Peyer's patch (tissue), 4 donors: ENCODE results near the gene RPS6KB2. TPM values are rescaled to one million over a fixed set of nuclear protein-coding genes. Genes with fewer than 3 reads are reported as not detected.

ENCODE experiments used
- DNase-seq, 3 donors: peaks; one replicate each; pipeline ENCODE4 v3.0.0-alpha.2; 2017 to 2019
- H3K27ac ChIP-seq, 4 donors: fragments of 200-600 bp; sonication (generic); one replicate each; pipeline ENCODE4 v1.5.1; 2016 to 2019
- H3K27me3 ChIP-seq, 2 donors: fragments of 200-600 bp; sonication (generic); one replicate each; pipeline ENCODE4 v1.5.1; 2019
- H3K36me3 ChIP-seq, 3 donors: fragments of 200-600 bp; sonication (generic); one replicate each; pipeline ENCODE4 v1.5.1; 2016 to 2019
- H3K4me1 ChIP-seq, 4 donors: fragments of 200-600 bp; sonication (generic); one replicate each; pipeline ENCODE4 v1.5.1; 2016 to 2019
- H3K4me3 ChIP-seq, 4 donors: fragments of 200-600 bp; sonication (generic); 1 replicate in 3 of 4; 2 replicates in 1 of 4; pipeline ENCODE4 v1.5.1; 2016 to 2019; ENCODE audit warnings: mild to moderate bottlenecking in 1 of 4
- H3K9me3 ChIP-seq, 4 donors: fragments of 200-600 bp; sonication (generic); one replicate each; pipeline ENCODE4 v1.5.1; 2016 to 2019; ENCODE audit warnings: mild to moderate bottlenecking in 1 of 4
- CTCF ChIP-seq, 6 experiments: fragments of 450-650 bp in 4 of 6; fragments of 200-600 bp in 2 of 6; sonication (generic) in 1 of 6; IDR thresholded peaks; one replicate each; pipeline ENCODE4 v1.5.1; 2017 to 2019; ENCODE audit warnings: antibody characterized with exemption in 6 of 6, mild to moderate bottlenecking in 3 of 6, moderate library complexity in 1 of 6
- POLR2A ChIP-seq, 2 donors: fragments of 450-650 bp; IDR thresholded peaks; one replicate each; pipeline ENCODE4 v1.5.1; 2017; ENCODE audit warnings: antibody characterized with exemption in 2 of 2, mild to moderate bottlenecking in 2 of 2, moderate library complexity in 2 of 2
- total RNA-seq, 4 donors: library from RNA; depleted of rRNA; stranded (reverse); fragments of >200 nt; gene quantifications; one replicate each; pipeline ENCODE4 v1.1.0, GENCODE V29; 2016

RPS6KB2 gene
- total RNA-seq, 4 donors from 2014 or later, result 58.0 to 88.3 (median 63.5) TPM

DNA sequence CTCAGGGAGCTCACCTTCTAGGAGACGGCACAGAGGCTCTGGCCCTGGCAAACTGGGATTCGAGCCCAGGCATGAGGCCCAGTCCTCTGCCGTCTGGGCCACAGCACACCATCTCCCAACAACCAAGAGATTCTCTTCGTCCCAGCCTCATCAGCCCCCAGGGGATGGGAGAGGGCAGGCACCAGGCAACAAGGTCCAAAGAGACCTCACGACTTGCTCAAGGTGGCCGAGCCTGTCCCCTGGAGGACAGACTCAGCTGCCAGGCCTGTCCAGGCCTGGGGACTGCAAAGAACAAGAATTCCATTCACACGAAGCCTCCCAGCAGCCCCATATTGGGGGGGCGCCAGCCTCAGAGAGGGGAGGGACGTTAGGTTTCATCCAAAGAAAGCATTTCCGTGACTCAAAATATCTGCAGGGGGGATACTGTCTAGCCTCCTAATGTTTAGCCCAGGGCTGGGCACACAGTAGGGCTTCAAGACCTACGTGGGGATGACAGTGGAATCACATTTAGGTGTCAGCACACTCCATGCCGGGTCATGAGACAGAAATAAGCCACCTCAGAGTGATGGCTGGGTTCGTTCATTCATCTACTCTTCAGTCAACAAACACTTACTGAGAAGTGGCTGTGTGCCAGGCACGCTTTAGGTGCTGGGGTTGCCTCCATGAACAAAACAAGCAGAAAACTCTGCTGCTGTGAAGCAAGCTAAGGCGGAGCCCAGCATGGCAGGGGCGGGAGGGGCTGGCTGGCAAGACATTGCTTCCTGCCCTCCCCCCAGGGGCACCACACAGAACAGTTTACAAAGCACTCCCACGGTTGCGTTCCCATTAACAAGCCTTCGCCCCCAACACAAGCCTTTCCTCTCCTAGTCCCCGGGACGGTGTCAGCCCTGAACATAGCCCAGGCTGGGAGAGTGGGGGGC is 11.6 kb upstream of the RPS6KB2 start:
- DNase-seq, result peak in 1 of 3 donors; percentile 76
- H3K4me1 ChIP-seq, result peaks cover 0 to 54% (median 31%) of the 10 kb centered on the region in 4 donors
- H3K36me3 ChIP-seq, result no peaks in the 10 kb centered on the region
- peak overlapping the region in 1 of 4 donors; percentile 98 for H3K27ac ChIP-seq
- TF ChIP-seq CTCF (IDR thresholded peaks at IDR 0.05) (no peak), POLR2A (IDR thresholded peaks at IDR 0.05) (no peak)
- H3K4me3 ChIP-seq, result no peak overlapping the region
- H3K9me3 ChIP-seq, result no peaks in the 10 kb centered on the region
- H3K27me3 ChIP-seq, result peaks cover 0 to 8% of the 10 kb centered on the region in 2 donors

DNA sequence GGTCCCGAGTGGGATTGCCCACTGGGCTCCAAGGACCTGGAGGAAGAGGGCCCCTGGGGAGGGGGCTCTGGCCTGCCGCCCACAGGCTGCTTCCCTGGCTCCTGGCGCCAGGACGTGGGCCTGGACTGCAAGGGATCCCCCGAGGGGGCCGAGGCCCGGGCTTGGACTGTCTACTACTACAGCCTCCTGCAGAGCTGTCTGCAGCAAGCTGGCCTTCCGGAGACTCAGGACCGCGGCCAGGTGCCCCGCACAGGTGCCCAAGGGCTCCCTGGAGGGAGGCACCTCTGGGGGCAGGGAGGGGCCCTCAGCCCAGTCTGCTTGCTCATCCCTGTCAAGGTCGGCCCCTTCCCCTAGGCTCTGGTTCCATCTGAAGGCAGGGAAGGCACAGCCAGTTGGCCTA is 10.9 kb upstream of the RPS6KB2 start:
- DNase-seq, result no peak
- Histone ChIP-seq H3K4me1 (peaks cover 0 to 50% (median 30%) of the 10 kb centered on the region in 4 donors), H3K27me3 (peaks cover 0 to 8% of the 10 kb centered on the region in 2 donors), H3K9me3 (no peaks in the 10 kb centered on the region), H3K36me3 (no peaks in the 10 kb centered on the region), H3K27ac (peak overlapping the region in 1 of 4 donors; percentile 98), H3K4me3 (no peak overlapping the region)
- no peak for TF ChIP-seq POLR2A (IDR thresholded peaks at IDR 0.05)
- TF ChIP-seq CTCF (IDR thresholded peaks at IDR 0.05), result no peak

DNA sequence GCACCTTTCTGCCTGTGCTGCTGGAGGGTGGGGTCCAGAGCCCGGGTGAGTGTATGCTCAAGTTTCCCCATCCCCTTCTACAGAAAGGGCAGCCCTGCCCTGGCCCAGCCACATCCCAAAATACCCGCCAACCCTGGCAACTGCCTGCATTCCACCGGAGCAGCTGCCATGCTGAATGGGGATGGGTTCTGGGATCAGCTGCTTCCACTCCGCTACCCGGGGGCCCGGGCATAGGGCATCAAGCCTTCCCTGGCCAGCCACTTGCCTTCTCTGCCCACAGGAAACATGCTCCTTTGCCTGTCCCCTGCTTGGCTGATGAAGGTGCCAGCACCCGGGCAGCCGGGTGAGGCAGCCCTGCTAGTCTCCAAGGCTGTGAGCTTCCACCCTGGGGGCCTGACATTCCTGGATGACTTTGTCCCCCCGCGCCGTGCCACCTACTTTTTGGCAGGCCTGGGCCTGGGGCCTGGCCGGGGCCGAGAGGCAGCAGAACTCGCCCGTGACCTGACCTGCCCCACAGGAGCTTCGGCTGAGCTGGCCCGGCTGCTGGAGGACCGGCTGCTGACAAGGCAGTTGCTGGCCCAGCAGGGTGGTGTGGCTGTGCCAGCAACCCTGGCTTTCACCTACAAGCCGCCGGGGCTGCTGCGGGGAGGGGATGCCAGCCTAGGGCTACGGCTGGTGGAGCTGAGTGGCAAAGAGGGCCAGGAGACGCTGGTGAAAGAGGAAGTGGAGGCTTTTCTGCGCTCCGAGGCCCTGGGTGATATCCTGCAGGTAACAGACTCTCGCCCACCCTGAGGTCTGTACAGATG is 9.6 kb upstream of the RPS6KB2 start:
- Histone ChIP-seq H3K27ac (peak overlapping the region in 2 of 4 donors; percentile 49 to 98), H3K4me1 (peaks cover 0 to 50% (median 30%) of the 10 kb centered on the region in 4 donors), H3K36me3 (no peaks in the 10 kb centered on the region), H3K4me3 (no peak overlapping the region), H3K9me3 (no peaks in the 10 kb centered on the region), H3K27me3 (peaks cover 0 to 8% of the 10 kb centered on the region in 2 donors)
- DNase-seq, result peak in 2 of 3 donors; percentile 72 to 78
- no peak for TF ChIP-seq POLR2A (IDR thresholded peaks at IDR 0.05)
- TF ChIP-seq CTCF (IDR thresholded peaks at IDR 0.05), result no peak

DNA sequence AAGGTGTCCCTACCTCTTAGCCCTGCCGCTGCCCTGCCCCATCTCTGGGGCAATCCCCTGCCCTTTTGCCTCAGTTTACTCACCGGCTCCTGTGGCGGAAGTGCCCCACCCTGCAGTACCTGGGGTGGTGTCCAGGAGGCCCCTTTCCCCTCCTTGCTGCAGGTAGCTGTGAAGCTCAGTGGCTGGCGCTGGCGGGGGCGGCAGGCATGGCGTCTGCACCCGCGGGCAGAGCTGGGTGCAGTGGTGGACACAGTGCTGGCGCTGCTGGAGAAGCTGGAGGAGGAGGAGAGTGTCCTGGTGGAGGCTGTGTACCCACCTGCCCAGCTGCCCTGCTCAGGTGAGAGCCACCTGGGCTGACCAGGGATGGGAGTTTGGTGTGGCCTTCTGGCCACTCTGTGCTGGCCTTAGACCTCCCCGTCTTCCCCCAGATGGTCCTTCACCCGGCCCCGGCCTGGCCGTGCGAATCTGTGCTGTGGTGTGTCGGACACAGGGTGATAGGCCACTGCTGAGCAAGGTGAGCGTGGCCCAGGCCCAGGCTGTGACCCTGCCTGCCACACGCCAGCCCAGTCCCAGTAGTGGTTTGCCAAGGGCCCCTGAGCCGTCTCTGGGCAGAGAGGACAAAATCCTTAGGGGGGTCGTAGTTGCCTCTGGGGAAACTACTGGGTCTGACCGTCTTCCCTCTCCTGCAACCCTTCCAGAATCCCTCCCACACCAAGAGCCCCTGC is 8.8 kb upstream of the RPS6KB2 start:
- no peak for TF ChIP-seq CTCF (IDR thresholded peaks at IDR 0.05)
- TF ChIP-seq POLR2A (IDR thresholded peaks at IDR 0.05), result no peak
- H3K27ac ChIP-seq, result peak overlapping the region in 3 of 4 donors; percentile 49 to 98 (median 96)
- no peak for DNase-seq
- peaks cover 0 to 50% (median 30%) of the 10 kb centered on the region in 4 donors for H3K4me1 ChIP-seq
- H3K9me3 ChIP-seq, result no peaks in the 10 kb centered on the region
- H3K27me3 ChIP-seq, result peaks cover 0 to 8% of the 10 kb centered on the region in 2 donors
- H3K36me3 ChIP-seq, result no peaks in the 10 kb centered on the region
- no peak overlapping the region for H3K4me3 ChIP-seq

DNA sequence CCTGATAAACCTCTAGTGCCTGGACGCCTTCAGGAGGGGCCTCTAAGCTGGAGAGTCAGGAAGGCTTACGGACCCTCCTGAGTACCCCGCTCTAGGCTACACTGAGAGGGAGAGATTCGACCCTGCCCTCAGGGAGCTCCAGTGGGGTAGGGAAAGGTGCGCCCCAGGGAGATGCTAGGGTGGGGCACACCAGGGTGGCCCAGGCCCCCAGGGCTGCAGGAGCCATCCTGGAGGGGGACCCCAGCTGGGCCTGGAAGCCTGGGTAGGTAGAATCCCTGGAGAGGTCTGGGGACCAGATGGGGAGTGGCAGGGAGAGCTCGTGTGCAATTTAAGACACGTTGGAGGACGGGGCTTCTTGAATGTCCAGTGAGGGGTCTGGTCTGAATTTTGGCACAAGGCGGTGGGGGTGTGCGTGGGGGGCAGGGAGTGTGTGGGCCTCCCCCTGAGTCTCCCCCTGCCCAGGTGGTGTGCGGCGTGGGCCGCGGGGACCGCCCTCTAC is 8.1 kb upstream of the RPS6KB2 start:
- peaks cover 0 to 6% of the 10 kb centered on the region in 2 donors for H3K27me3 ChIP-seq
- H3K9me3 ChIP-seq, result no peaks in the 10 kb centered on the region
- H3K4me1 ChIP-seq, result peaks cover 0 to 45% (median 27%) of the 10 kb centered on the region in 4 donors
- H3K4me3 ChIP-seq, result peak overlapping the region; percentile 51 to 96 (median 76)
- peak overlapping the region; percentile 94 to 98 (median 95) for H3K27ac ChIP-seq
- TF ChIP-seq POLR2A (IDR thresholded peaks at IDR 0.05) (no peak), CTCF (IDR thresholded peaks at IDR 0.05) (no peak)
- H3K36me3 ChIP-seq, result no peaks in the 10 kb centered on the region
- DNase-seq, result no peak
